HepG2 (cell line): Measurements from ENCODE around the gene MKX. TPM values are rescaled to one million over a fixed set of nuclear protein-coding genes. Genes with fewer than 3 reads are reported as not detected.

Experiments used
- ATAC-seq: fragments of 200-7000 bp; cut with Tn5 transposase; 3 replicates; pipeline ENCODE4 v1.9.1; 2020; ENCODE audit warnings: mild to moderate bottlenecking, moderate library complexity
- BruUV-seq: library from RNA; stranded (reverse); fragments of 400-500 nt; replicated peaks from 2 replicates; lab custom pipeline; 2021; lab: Mats Ljungman, UMichigan
- CTCF ChIA-PET: fragments of 300-600 bp; formaldehyde crosslinking; extraction: SDS; loops from one replicate; lab custom pipeline; 2021; ENCODE audit warnings: low total read pairs, inconsistent platforms, low intra/inter-chr PET ratio; lab: Yijun Ruan, JAX
- POLR2A ChIA-PET: fragments of 350-600 bp; sonication (Branson Sonifier 250); formaldehyde crosslinking; loops from one replicate; lab custom pipeline; 2020; ENCODE audit warnings: antibody characterized with exemption, inconsistent platforms; lab: Yijun Ruan, JAX
- DNase-seq: peaks from one replicate; pipeline ENCODE4 v3.0.0-alpha.2; 2015; ENCODE audit warnings: low spot score
- FAIRE-seq: peaks from 3 replicates; lab custom pipeline; 2011; peaks lifted over from hg19 to GRCh38; lab: Jason Lieb, UNC
- H2AFZ ChIP-seq: one replicate; pipeline ENCODE4 v1.6.1; 2011; ENCODE audit warnings: low read length, inconsistent platforms
- H3K27ac ChIP-seq: fragments of 300-600 bp; 3 replicates; pipeline ENCODE4 v1.8.0; 2011; ENCODE audit warnings: mixed run types, mild to moderate bottlenecking, mixed read lengths, low read length, inconsistent platforms; ENCODE audit not compliant: insufficient read depth; ENCODE audit errors: extremely low read length
- H3K27me3 ChIP-seq, 2 experiments: fragments of 200-600 bp in 1 of 2; 2 replicates in 1 of 2; 3 replicates in 1 of 2; pipeline versions ENCODE4 v1.6.0 to v1.8.0; 2011; ENCODE audit warnings: low read length in 2 of 2, mild to moderate bottlenecking in 2 of 2, moderate library complexity in 2 of 2, inconsistent platforms in 1 of 2; ENCODE audit not compliant: insufficient read depth in 2 of 2, control insufficient read depth in 1 of 2
- H3K36me3 ChIP-seq, 2 experiments: fragments of 200-600 bp in 1 of 2; replicated peaks in 1 of 2; 2 replicates in 1 of 2; 3 replicates in 1 of 2; pipeline versions ENCODE4 v1.5.1 to v1.8.0; 2011; ENCODE audit warnings: low read length in 2 of 2, inconsistent platforms in 1 of 2; ENCODE audit not compliant: insufficient read depth in 2 of 2, control insufficient read depth in 1 of 2
- H3K4me1 ChIP-seq: 2 replicates; pipeline ENCODE4 v1.5.1; 2012; ENCODE audit warnings: low read length, inconsistent platforms; ENCODE audit not compliant: insufficient read depth
- H3K4me2 ChIP-seq: 2 replicates; pipeline ENCODE4 v1.6.0; 2011; ENCODE audit warnings: low read depth, low read length, inconsistent platforms
- H3K4me3 ChIP-seq, 3 experiments: fragments of 200-600 bp in 1 of 3; sonication (generic), shearing (Covaris generic) in 1 of 3; replicated peaks in 1 of 3; 2 replicates each; pipeline ENCODE4 v1.5.1; 2011 to 2016; ENCODE audit warnings: low read length in 3 of 3, inconsistent platforms in 2 of 3, low read depth in 2 of 3, mild to moderate bottlenecking in 2 of 3, control low read depth in 1 of 3, mixed read lengths in 1 of 3; ENCODE audit not compliant: insufficient read depth in 1 of 3
- H3K79me2 ChIP-seq: one replicate; pipeline ENCODE4 v1.6.1; 2011; ENCODE audit warnings: low read length, inconsistent platforms; ENCODE audit not compliant: insufficient read depth
- H3K9ac ChIP-seq: 2 replicates; pipeline ENCODE4 v1.6.0; 2011; ENCODE audit warnings: mild to moderate bottlenecking, low read depth, low read length, inconsistent platforms; ENCODE audit not compliant: insufficient read depth
- H3K9me3 ChIP-seq: 2 replicates; pipeline ENCODE4 v1.5.1; 2012; ENCODE audit warnings: mild to moderate bottlenecking, low read length
- H4K20me1 ChIP-seq: 2 replicates; pipeline ENCODE4 v1.6.0; 2011; ENCODE audit warnings: inconsistent platforms, mild to moderate bottlenecking, low read length, moderate library complexity; ENCODE audit not compliant: insufficient read depth
- AKNA ChIP-seq: sonication (generic); formaldehyde crosslinking; IDR thresholded peaks from 2 replicates; pipeline ENCODE4 v1.4.0; 2020; ENCODE audit warnings: missing genetic modification reagents, borderline replicate concordance
- DRAP1 ChIP-seq: IDR thresholded peaks from 2 replicates; pipeline ENCODE4 v1.6.1; 2016; ENCODE audit warnings: missing genetic modification reagents, missing compliant biosample characterization
- GATAD2A ChIP-seq: IDR thresholded peaks from 2 replicates; pipeline ENCODE4 v1.6.1; 2016
- HOXA3 ChIP-seq: sonication (generic); formaldehyde crosslinking; IDR thresholded peaks from 2 replicates; pipeline ENCODE4 v1.5.0; 2020; ENCODE audit warnings: missing genetic modification reagents
- NR2F1 ChIP-seq, 2 experiments: fragments of 450-650 bp in 1 of 2; formaldehyde crosslinking in 1 of 2; IDR thresholded peaks; 2 replicates each; pipeline versions ENCODE4 v1.5.0 to v1.6.1; 2016 to 2020; ENCODE audit warnings: mild to moderate bottlenecking in 1 of 2, missing compliant biosample characterization in 1 of 2, missing genetic modification reagents in 1 of 2, moderate library complexity in 1 of 2
- SAFB2 ChIP-seq: sonication (generic); formaldehyde crosslinking; IDR thresholded peaks from 2 replicates; pipeline ENCODE4 v1.5.1; 2020; ENCODE audit warnings: missing genetic modification reagents, low read depth, mild to moderate bottlenecking, borderline replicate concordance
- SMARCC2 ChIP-seq: fragments of 450-650 bp; IDR thresholded peaks from 2 replicates; pipeline ENCODE4 v1.6.1; 2017; ENCODE audit warnings: antibody characterized with exemption, mild to moderate bottlenecking
- U2AF2 ChIP-seq: fragments of 200-400 bp; formaldehyde crosslinking; IDR thresholded peaks from 2 replicates; pipeline ENCODE4 v1.6.1; 2017; ENCODE audit warnings: low read depth, mild to moderate bottlenecking, low read length
- ZFP36L2 ChIP-seq: sonication (generic); formaldehyde crosslinking; IDR thresholded peaks from 2 replicates; pipeline ENCODE4 v1.4.0; 2020; ENCODE audit warnings: missing genetic modification reagents
- ZNF329 ChIP-seq: sonication (generic); formaldehyde crosslinking; IDR thresholded peaks from 2 replicates; pipeline ENCODE4 v1.9.0; 2021; ENCODE audit warnings: low read depth, mild to moderate bottlenecking, missing genetic modification reagents
- ZNF800 ChIP-seq: sonication (generic); formaldehyde crosslinking; IDR thresholded peaks from 2 replicates; pipeline ENCODE4 v1.4.0; 2020; ENCODE audit warnings: missing genetic modification reagents
- ZSCAN25 ChIP-seq: sonication (generic); formaldehyde crosslinking; IDR thresholded peaks from 2 replicates; pipeline ENCODE4 v1.8.0; 2022; ENCODE audit warnings: mild to moderate bottlenecking, missing genetic modification reagents
- WGBS: methylation state at CpG from one replicate; pipeline ENCODE4 v1.1.6; 2017; ENCODE audit warnings: low lambda C conversion rate; 5-methylcytosine and 5-hydroxymethylcytosine counted together
- in situ Hi-C: cut with HindIII; loops from 2 replicates; pipeline ENCODE4 v1.10.0; 2017; ENCODE audit warnings: low pct_unique_long_range_greater_than_20kb; ENCODE audit not compliant: extremely low pct_ligation_motif_present
- intact Hi-C: fragments of 100-400 bp; cut with micrococcal nuclease; formaldehyde crosslinking; loops from one replicate; pipeline ENCODE4 v1.10.0; 2022; ENCODE audit not compliant: unreplicated experiment
- polyA plus RNA-seq, 8 experiments: library from polyadenylated mRNA; depleted of rRNA in 3 of 8; stranded (reverse) in 7 of 8; unstranded in 1 of 8; fragments of >200 nt; fragmentation: Illumina TruSeq in 4 of 8; extraction: Trizol in 4 of 8; gene quantifications; 2 replicates each; pipeline versions ENCODE4 v1.2.1 to v1.2.3, GENCODE V29; 2011 to 2016; ENCODE audit warnings: low read depth in 4 of 8, missing spikeins in 1 of 8, mixed read lengths in 1 of 8; ENCODE audit not compliant: insufficient read depth in 1 of 8
- total RNA-seq, 5 experiments: library from RNA; depleted of rRNA; stranded (reverse); fragments of >200 nt; fragmentation: Illumina TruSeq; extraction: Trizol; gene quantifications; 2 replicates each; pipeline ENCODE4 v1.2.3, GENCODE V29; 2016; ENCODE audit warnings: low read depth in 1 of 5

The MKX gene
- total and polyA plus RNA-seq, 2 of the 13 experiments (the other 11 are each of a cell fraction or from before 2014, with no cell fraction given) = not detected

- ChIA-PET CTCF (interaction anchor here (1.3 to 1.4 kb wide), 3 partner anchors 394 to 457 kb away, joined by 3 to 7 read pairs (median 5); no protein-coding TSS in a partner anchor), POLR2A (no interaction called here)
- intact Hi-C loops = no loop called here
- no peak overlapping the region for H3K27ac ChIP-seq
- in situ Hi-C loops = no loop called here
- H3K79me2 ChIP-seq = no peaks in the 10 kb centered on the region
- no peaks in the 10 kb centered on the region for H3K9me3 ChIP-seq
- DNase-seq = no peak
- no peak for ATAC-seq
- no peaks in the 10 kb centered on the region for H4K20me1 ChIP-seq
- 5% methylated on average over 2 of the region's 2 CpGs for WGBS
- no TSS peak for BruUV-seq
- H2AFZ ChIP-seq = no peak overlapping the region
- no peaks in the 10 kb centered on the region for H3K4me1 ChIP-seq
- FAIRE-seq = no peak
- H3K36me3 ChIP-seq = no peaks in the 10 kb centered on the region
- no peak overlapping the region for H3K9ac ChIP-seq
- no peak for TF ChIP-seq SMARCC2
- no peak for TF ChIP-seq HOXA3 (CRISPR knock-in tag)
- TF ChIP-seq SAFB2 = no peak
- TF ChIP-seq ZSCAN25 = no peak
- no peak for TF ChIP-seq ZNF329
- TF ChIP-seq ZFP36L2 = no peak
- no peak for TF ChIP-seq DRAP1 (CRISPR knock-in tag)
- no peak for TF ChIP-seq GATAD2A
- no peak for TF ChIP-seq NR2F1 (CRISPR knock-in tag; IDR thresholded peaks at IDR 0.05)
- no peak for TF ChIP-seq U2AF2
- no peak for TF ChIP-seq AKNA (CRISPR knock-in tag)
- no peak for TF ChIP-seq ZNF800 (CRISPR knock-in tag)
- no peak overlapping the region for H3K4me3 ChIP-seq
- peaks cover 0 to 14% of the 10 kb centered on the region in 2 experiments; a peak in 2 of 5 replicates for H3K27me3 ChIP-seq
- H3K4me2 ChIP-seq = no peak overlapping the region
Observed at GRCh38 chr10:27784272-27784671, 38.7 kb upstream of the MKX start.
